BE2C (cell line): ENCODE results near the gene SDR42E2.

Experiments used
- DNase-seq: peaks from one replicate; pipeline ENCODE4 v3.0.0-alpha.2; 2020
- H3K27me3 ChIP-seq: fragments of 250-450 bp; sonication (Bioruptor Pico); 2 replicates; pipeline ENCODE4 v1.5.1; 2020; ENCODE audit warnings: mild to moderate bottlenecking
- H3K36me3 ChIP-seq: fragments of 250-450 bp; sonication (Bioruptor Pico); 2 replicates; pipeline ENCODE4 v1.5.1; 2020; ENCODE audit warnings: mild to moderate bottlenecking
- H3K4me1 ChIP-seq: fragments of 250-450 bp; sonication (Bioruptor Pico); 2 replicates; pipeline ENCODE4 v1.5.1; 2020
- H3K4me3 ChIP-seq: 2 replicates; pipeline ENCODE4 v1.5.1; 2011; ENCODE audit warnings: low read depth, low read length
- H3K9me3 ChIP-seq: fragments of 250-450 bp; sonication (Bioruptor Pico); 2 replicates; pipeline ENCODE4 v1.5.1; 2020
- CTCF ChIP-seq: IDR thresholded peaks from 2 replicates; pipeline ENCODE4 v1.5.1; 2012; ENCODE audit warnings: mild to moderate bottlenecking, low read depth, low read length

SDR42E2 gene

GRCh38 chr16:22138482-22138881 lies 23.8 kb upstream of the SDR42E2 start:
- Histone ChIP-seq H3K36me3 (no peaks in the 10 kb centered on the region), H3K27me3 (peaks cover 21% of the 10 kb centered on the region), H3K9me3 (no peaks in the 10 kb centered on the region), H3K4me3 (no peak overlapping the region), H3K4me1 (no peaks in the 10 kb centered on the region)
- no peak for TF ChIP-seq CTCF
- no peak for DNase-seq

GRCh38 chr16:22139008-22139407 lies 23.3 kb upstream of the SDR42E2 start:
- peaks cover 21% of the 10 kb centered on the region for H3K27me3 ChIP-seq
- H3K9me3 ChIP-seq = no peaks in the 10 kb centered on the region
- no peak overlapping the region for H3K4me3 ChIP-seq
- no peak for TF ChIP-seq CTCF
- H3K4me1 ChIP-seq = no peaks in the 10 kb centered on the region
- H3K36me3 ChIP-seq = no peaks in the 10 kb centered on the region
- DNase-seq = no peak

- Histone ChIP-seq H3K36me3 (no peaks in the 10 kb centered on the region), H3K27me3 (peaks cover 21% of the 10 kb centered on the region), H3K9me3 (no peaks in the 10 kb centered on the region), H3K4me3 (no peak overlapping the region), H3K4me1 (no peaks in the 10 kb centered on the region)
- DNase-seq = no peak
- no peak for TF ChIP-seq CTCF
Observed at GRCh38 chr16:22139732-22140131, 22.6 kb upstream of the SDR42E2 start.

- no peaks in the 10 kb centered on the region for H3K9me3 ChIP-seq
- peak; percentile 67 for TF ChIP-seq CTCF
- peak; percentile 24 for DNase-seq
- no peaks in the 10 kb centered on the region for H3K36me3 ChIP-seq
- no peak overlapping the region for H3K4me3 ChIP-seq
- peaks cover 17% of the 10 kb centered on the region for H3K27me3 ChIP-seq
- no peaks in the 10 kb centered on the region for H3K4me1 ChIP-seq
Observed at GRCh38 chr16:22141767-22142166, 20.5 kb upstream of the SDR42E2 start.

- Histone ChIP-seq H3K9me3 (no peaks in the 10 kb centered on the region), H3K27me3 (peaks cover 3% of the 10 kb centered on the region), H3K36me3 (no peaks in the 10 kb centered on the region), H3K4me1 (no peaks in the 10 kb centered on the region), H3K4me3 (no peak overlapping the region)
- TF ChIP-seq CTCF = no peak
- DNase-seq = no peak
Observed at GRCh38 chr16:22144520-22144919, 17.8 kb upstream of the SDR42E2 start.

GRCh38 chr16:22147853-22148252 lies 14.5 kb upstream of the SDR42E2 start:
- DNase-seq = no peak
- peaks cover 6% of the 10 kb centered on the region for H3K27me3 ChIP-seq
- TF ChIP-seq CTCF = no peak
- no peaks in the 10 kb centered on the region for H3K4me1 ChIP-seq
- H3K9me3 ChIP-seq = no peaks in the 10 kb centered on the region
- H3K4me3 ChIP-seq = no peak overlapping the region
- H3K36me3 ChIP-seq = no peaks in the 10 kb centered on the region
